Measurements from ENCODE around the gene IQSEC1.

The IQSEC1 gene

GRCh38 chr3:12981306-12982275 lies 91.6 kb downstream of the IQSEC1 start:
- FAIRE-seq: no peak

GRCh38 chr3:12980596-12981290 lies 92.5 kb downstream of the IQSEC1 start:
- no peak for FAIRE-seq

DNA sequence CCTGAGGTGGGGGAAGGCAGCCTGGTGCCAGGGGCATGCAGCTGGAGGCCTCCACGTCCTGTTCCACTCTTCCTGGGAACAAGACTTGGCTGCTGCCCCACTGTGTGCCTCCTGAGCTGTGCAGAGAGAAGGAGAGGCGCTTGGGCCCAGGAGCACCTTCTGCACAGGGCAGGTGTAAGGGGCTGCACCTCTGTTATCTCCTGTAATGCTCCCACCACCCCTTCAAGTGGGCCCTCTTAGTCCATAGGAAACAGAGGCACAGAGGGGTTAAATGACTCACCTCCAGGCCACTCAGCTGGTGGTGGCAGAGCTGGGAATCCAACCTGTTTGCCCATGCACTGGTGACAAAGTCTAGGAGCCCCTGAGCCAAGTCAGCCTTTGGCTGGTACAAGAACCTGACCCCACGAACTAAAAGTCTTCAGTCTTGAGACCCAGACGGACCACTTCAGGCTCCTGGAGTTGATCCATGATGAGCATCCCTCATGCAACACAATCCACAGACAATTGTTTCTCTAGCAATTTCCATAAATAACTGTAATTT lies 93.2 kb downstream of the IQSEC1 start:
- no peak for FAIRE-seq

DNA sequence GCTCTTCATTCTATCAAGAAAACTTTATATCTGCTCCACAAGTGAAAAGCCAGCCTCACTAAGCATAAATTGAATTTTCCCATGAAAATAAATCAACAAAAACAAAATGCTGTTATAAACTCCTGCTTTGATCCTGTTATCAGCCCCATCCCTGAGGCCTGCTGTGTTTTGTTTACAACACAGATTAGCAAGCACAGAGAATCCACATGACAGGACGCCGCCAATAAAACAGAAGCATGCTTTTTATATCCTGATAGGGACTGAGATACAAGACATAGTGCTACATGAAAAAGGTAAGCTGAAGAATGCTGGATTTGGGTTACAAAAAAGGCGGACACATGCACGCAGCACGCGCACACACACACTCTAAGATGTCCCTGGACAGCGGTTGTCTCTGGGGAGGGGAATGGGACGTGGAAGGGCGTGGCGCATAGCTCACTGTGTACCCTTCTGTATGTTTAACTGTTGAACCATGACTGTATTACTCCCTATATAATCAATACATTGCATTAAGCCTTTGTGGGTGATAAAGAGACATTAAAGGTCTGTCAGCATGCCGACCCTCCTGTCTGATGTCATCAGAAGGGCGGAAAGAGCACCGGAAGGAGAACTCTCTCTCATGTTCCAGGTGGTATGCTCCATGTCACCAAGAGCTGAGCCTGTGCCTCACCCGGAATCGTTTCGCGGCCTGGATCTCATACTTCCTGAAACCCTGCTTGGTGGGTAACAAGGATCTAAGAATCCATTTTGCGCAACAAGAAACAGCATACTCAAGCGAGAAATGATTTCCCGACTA lies 93.9 kb downstream of the IQSEC1 start:
- FAIRE-seq: no peak

- no peak for FAIRE-seq
These were observed 94.5 kb downstream of the IQSEC1 start for GRCh38 chr3:12978682-12979081.

DNA sequence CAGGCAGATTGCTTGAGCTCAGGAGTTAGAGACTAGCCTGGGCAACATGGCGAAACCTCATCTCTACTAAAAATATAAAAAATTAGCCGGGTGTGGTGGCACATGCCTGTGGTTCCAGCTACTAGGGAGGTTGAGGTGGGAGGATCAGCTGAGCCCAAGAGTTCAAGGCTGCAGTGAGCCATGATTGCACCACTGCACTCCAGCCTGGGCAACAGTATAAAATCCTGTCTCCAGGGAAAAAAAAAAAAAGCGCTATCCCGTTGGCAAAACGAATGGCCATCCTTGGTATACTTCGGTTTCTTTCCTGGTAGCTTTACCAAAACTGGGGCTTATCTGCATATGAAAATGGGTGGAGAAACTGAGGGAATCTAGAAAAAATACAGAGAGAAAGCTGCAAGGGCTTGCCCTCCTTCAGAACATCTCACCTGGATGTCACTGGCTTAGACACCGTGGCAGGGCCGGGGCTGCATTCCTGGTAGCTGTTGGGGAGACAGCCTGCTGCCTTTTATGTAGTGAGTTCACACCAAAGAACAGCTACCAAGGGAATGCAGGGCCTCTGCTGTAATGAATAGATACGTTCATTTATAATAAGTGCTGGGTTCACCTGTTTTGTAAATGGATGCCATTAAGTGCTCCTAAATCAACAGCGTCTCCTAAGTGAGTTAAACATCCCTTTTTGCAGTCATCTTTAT lies 96.0 kb downstream of the IQSEC1 start:
- no peak for FAIRE-seq

GRCh38 chr3:12975748-12976522 lies 97.3 kb downstream of the IQSEC1 start:
- no peak for FAIRE-seq

DNA sequence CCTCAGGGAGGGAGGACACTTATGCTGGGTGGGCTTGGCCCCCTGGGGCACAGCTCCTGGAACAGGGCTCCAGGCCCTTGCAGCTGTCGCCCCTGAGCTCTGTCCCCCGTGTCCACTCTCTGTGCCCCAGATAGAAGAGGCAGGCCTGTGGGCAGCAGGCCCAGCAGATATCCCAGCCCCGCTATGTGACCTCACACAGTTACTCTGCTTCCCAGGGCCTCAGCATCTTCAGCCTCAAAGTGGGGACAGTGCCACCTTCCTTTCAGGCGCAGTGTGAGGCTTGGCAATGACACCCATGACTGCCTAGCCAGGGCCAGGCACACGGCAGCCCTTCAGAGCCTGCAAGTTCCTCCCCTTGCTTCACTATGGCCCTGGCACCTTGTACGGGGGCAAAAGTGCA lies 98.4 kb downstream of the IQSEC1 start:
- no peak for FAIRE-seq

- no peak for FAIRE-seq
These were observed 98.9 kb downstream of the IQSEC1 start for GRCh38 chr3:12974334-12974733.

DNA sequence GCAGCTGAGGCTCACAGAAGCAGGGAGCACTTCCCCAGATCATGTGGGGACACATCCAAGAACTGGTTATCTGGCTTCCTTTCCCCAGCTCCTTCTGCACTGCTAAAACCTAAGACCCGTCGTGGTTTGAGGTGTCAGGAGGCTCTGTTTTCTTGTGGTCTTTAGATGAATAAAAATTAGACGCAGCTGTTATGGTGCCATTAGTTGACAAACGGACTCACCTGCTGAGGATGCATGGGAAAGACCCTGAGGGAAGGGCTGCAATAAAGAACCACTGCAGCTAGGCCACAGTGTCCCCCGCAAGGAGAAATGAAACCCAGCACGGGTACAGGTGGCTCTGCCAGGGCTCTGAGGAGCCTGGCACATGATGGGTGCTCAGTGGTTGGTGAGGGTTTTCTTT lies 99.4 kb downstream of the IQSEC1 start:
- FAIRE-seq: no peak

DNA sequence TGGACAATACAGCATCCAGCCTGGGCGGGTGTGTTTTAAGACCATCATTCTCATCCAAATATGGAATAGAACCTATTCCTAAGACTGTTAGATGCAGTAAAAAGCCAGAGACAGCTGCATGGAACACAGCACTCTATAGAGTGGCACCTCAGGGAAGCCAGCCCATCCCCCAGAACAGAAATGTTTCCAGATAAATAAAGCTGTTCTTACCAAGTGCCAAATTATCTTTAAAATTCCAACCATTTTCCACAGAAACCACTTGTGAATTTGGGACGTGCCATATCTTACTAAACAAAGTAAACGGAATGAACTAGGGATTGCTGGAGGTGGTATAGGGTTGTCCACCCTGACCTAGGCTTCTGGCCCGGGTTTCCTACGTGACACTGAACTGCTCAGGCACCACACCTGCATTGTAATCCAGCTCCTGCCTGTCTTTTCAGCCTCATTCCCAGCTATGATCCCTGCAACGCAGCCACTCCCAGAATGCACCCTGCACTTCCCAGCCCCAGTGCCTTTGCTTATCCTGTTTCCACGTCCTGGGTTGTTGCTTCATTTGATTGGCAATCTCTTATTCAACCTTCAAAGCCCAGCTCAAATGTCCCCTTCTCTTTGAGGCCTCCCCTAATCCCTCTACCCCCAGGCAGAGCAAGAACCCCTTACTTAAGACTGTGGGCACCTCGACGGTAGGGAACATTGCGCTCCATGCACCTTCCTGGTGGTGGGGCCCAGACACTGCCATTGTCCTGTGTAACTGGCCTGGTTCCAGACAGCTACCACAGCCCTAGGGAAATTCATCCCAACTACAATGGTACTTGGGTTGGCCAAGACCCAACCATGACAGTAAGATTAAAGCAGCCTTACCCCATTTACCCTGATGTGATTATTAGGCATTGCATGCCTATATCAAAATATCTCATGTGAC lies 100.2 kb downstream of the IQSEC1 start:
- FAIRE-seq: no peak

- no peak for FAIRE-seq
These were observed 101.2 kb downstream of the IQSEC1 start for GRCh38 chr3:12972043-12972442.

DNA sequence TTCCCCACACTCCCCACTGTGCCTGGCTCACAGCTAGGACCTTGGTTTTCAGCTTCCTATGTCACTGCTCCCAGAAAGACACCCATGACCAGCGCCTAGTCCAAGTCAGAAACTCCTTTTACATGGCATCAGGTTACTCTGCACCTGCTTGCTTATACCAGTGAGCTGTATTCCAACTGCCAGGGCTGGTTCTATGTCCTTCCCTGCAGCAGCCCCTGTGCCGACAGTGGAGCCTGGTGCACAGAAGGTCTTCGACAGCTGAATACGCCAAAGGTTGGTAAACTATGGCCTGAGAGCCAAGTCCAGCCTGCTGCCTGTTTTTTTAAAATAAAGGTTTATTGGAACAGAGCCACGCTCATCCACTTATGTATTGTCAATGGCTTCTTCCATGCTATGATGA lies 102.5 kb downstream of the IQSEC1 start:
- FAIRE-seq: no peak

- no peak for FAIRE-seq
These were observed 103.7 kb downstream of the IQSEC1 start for GRCh38 chr3:12969486-12969885.

DNA sequence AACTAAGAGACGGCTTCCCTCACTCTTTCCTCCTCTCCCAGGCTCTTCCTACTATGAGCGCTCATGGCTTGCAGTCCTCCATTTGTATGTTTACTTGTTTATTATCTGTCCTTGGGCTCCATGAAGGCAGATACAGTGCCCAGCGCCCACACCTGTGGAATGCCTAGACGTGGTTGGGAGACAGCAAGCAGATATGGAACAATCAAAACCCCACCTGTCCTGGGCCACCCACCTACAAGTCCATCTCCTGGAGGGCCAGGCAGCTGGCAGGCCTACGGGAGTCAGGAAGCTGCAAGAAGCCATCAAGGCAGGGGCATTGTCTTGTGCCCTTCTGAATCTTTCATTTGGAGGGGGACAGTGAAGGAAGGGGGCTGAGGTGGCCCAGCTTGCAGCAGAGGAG lies 104.7 kb downstream of the IQSEC1 start:
- FAIRE-seq: no peak

- no peak for FAIRE-seq
These were observed 105.5 kb downstream of the IQSEC1 start for GRCh38 chr3:12967606-12968351.

DNA sequence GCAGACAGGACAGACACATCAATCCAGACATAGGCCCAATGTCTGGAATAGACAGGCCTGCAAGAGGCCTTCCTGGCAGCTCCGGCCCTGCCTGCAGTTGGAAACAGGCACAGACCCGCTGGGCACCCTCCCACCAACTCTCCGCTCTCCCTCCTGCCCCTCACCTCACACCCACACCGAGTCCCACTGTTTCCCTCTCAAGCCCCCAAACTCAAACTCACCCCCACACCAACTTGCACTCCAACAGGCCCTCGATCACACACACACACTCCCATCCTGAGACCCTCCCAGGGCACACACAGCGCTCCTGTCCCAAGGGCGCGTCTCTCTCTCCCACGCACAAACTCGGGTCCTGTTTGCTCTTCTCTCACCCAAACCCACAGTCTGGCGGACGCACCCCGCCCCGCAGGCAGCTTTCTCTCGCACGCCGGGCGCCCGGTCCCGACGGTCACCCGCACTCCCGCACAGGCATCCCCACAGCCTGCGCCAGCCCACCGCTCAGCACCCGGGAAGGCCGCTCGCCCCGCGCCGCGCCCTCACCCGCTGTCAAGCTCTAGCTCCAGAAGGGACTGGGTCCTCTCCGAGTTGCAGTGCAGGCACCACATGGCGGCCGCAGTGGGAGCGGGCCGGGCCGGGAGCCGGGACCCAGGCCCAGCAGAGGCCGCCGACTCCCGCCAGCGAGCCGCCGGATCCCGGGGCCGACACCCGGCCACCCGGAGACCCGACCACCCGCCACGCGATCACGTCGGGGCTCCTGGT lies 106.2 kb downstream of the IQSEC1 start:
- no peak for FAIRE-seq

- FAIRE-seq: no peak
These were observed 107.0 kb downstream of the IQSEC1 start for GRCh38 chr3:12965999-12966846.

All from TTC549 (cell line).